Stimulated activated CD8-positive, alpha-beta memory T cell treated with anti-CD3 and anti-CD28 coated beads, Interleukin-12 subunit alpha, Interleukin-12 subunit beta, amount 100 ng/mL, for 24 hours (primary cell): ENCODE measurements around the gene RNF187.

Source experiments
- DNase-seq: peaks from one replicate; pipeline ENCODE4 v3.0.0-alpha.2; 2020; ENCODE audit errors: extremely low read depth

RNF187 gene

DNA sequence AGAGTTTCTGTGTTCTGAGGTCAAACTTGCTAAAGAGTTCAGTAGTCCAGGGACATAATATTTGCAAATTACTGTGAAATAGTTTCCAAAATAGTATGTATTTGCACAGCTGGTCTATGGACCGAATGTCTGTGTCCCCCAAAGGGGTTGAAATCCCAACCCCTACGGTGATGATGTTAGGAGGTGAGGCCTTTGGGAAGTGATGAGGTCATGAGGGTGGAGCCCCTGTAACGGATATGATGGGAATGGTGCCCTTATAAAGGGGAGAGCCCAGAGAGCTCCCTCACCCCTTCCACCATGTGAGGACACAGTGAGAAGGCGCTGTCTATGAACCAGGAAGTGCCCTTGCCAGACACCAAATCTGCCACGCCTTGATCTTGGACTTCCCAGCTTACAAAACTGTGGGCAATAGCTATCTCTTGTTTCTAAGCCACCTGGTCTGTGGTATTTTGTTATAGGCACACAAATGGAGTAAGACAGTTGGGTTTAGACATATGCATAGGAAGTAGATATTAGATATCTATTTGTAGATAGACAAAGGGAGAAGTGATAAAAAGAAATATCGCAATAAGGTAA lies 21.7 kb downstream of the RNF187 start:
- no peak for DNase-seq

DNA sequence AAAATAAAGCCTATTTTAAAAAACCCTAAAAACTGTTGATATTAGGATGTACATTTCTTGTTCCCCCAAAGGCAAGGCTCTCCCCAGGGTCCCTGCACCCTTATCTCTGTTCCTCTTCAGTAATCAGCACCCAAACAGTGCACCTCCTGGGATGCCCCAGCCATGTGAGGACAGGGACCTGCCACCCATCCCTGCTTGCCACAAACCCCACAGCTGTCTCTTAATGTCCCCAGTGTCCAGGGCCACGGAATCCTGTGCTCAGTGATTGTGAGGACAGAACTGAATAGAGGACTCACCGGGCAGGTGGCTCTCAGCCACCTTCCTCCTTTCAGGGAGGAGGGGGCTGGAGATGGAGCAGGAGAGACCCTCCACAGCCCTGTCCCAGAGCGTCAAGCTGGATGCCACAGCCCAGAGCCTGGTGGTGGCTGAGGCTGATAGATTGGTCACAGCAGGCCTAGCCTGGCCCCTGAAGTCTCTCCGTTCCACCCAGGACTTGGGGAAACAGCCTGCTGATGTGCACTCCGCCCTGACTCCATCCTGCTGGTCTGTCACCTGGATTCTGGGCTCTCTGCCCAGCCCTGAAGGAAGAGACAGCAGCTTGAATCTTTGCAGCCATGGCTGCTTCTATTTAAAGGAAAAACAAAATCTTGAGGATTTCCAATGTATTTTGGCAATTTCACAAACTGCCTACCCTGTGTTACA lies 23.1 kb downstream of the RNF187 start:
- DNase-seq, result no peak

DNA sequence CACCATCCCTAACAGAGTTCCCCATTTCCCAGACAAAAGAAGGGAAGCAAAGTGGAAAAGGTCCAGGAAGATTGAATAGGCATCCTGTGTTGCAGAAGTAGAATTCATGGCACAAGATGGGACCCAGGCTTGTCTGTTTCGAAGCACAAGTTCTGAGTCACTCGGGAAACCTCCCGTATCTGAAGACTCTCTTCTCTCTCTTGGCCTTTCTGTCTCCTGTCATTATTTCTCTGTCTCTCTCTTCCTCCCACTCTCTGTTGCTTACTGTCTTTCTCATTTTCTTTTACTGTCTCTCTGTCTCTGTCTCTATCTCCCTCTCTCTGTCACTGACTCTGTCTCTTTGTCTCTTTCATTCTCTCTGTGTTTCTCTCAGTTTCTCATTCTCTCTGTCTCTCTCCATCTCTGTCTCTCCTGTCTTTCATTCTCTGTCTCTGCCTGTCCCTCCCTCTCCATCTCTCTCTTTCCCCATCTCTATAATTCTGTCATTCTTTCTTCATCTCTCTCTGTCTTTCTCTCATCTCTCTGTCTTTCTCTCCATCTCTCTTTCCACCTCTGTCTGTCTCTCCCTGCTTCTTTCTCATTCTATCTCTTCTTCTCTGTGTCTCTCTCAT lies 23.7 kb downstream of the RNF187 start:
- DNase-seq, result no peak

DNA sequence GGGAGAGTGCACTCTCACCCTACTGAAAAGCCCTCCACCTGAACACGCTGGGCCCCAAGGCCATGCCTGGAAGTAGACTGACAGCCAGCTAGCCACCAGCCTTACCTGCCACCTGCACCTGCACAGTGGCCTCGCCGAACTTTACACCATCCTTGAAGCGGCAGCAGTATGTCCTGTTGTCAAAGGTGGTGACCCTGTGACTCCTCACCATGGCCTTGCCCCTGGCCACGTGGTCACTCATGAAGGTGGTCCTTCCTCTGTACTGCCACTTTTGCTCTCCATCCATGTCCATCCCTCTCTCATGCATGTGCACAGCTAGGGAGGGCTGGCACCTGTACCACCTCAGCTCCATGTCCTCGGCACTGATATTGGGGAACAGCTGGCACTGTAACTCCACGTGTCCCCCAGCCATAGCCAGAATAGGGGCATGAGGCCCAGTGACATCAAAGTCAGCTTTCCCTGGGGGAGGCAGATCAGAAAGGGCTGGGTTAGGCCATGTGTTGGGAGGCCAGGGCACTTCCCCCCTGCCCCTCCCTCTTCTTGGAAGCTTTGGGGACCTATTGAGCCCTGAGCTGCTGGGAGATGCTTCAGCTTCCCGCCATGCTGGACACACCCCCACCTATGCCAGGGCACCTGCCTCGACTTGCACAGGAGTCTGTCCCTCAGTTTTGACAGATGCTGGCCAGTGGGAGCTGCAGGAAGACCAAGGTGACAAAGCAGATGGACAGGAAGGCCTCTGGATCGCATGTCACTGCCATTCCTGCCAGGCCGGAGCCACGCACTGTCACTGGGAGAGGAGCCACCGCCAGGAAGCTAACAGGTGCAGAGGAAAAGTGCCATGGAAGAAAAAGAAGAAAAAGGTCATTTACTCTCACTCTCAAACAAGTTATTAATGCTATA lies 24.6 kb downstream of the RNF187 start:
- no peak for DNase-seq

DNA sequence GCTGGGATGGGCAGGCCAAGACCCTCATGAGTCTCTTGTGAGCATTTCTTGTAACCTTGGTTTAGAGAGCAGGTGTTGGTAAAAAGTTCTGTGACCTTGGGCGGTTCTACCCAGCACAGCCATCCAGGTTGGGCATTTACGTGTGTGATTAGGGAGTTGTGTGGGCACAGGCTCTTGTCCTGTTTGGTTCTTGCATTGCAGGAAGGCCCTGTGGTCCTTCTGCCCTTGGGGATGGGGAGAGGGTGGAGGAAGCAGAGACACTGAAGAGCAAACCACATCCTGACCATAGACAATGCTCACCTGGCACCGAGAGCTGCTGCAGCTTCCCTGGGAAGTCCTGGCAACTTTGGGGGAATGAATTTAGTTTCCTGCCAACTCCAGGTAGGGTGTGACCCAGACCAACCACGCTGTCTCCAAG lies 25.6 kb downstream of the RNF187 start:
- no peak for DNase-seq

DNA sequence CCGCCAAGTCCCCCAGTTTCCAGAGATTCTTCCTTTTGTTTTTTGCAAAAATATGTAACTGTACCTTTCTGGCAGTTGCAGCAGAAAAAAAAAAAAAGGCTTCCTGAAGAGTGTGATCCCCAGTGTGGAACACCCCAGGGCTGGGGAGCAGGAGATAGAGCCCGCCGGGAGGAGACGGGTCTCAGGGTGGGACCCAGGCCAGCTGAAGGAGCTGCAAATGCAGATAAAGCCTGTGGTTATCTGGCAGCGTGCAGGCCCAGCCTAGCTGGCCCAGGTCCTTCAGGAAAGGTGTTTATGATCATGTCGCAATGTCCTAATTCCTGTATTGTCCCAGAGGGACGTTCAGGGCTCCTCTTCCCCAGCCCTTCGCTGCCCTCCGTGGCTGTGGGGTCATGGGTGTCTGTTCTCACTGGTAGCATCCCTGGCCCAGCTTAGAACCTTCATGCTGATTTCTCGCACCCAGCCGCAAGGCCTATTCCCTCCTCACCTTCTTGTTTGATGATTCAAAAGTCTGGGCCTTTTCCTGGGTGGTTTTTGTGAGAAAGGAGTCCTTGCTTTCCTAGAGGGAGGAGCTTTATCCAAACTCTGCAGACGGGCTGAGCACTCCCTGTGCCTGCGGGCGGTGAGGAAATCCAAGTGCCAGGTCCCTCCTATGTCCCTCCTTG lies 26.2 kb downstream of the RNF187 start:
- DNase-seq, result no peak

DNA sequence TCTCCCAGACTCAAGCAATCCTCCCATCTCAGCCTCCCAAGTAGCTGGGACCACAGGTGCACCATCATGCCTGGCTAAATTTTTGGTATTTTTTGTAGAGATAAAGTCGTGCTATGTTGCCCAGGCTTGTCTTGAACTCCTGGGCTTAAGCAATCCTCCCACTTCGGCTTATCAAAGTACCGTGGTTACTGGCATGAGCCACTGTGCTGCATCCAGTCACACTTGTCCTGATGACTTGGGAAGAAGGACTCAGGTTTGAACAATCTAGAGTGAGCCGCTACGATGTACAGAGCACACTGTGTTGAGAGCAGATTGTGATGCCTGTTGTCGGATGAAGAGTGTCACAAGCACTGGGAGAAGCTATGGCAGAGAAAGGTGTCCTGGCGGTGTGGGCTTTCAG lies 27.2 kb downstream of the RNF187 start:
- no peak for DNase-seq

DNA sequence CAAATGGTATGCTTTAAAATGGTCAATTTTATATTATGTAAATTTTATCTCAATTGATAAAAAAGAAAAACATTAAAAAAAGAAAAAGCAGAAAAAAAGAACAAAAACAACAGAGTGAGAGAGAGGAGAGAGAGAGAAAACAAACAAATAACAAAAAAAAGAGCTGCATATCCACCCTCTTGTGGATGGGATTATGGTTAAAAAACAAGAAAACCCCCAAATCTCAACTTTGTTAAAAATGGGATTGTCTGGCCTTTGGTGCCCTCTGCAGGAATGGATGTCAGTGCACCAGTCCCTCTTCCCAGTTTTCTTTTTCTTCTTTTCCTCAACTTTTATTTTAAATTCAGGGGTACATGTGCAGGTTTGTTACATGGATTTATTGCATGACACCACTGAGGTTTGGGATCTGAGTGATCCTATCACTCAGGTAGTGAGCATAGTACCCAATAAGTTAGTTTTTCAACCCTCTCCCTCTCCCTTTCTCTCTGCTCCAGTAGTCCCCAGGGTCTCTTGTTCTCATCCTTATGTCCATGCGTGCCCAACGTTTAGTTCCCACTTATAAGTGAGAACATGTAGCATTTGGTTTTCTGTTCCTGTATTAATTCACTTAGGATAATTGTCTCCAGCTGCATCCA lies 28.1 kb downstream of the RNF187 start:
- no peak for DNase-seq

DNA sequence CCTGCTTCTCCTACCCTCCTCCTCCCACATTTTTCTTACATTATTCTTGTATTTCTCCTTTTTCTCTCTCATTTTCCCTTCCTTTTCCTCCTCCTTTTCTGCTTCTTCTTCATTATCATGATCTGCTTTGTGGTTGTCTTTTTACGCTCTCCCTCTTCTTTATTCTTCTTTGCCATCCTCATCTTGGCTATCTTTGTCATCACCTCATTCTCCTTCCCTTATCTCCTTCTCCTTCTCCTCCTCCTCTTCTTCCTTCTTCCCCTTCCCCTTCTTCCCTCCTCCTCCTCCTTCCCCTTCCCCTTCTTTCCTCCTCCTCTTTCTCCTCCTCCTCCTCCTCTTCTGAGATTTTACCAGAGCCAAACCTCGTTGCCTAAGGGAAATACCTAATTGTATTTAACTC lies 30.5 kb downstream of the RNF187 start:
- no peak for DNase-seq

DNA sequence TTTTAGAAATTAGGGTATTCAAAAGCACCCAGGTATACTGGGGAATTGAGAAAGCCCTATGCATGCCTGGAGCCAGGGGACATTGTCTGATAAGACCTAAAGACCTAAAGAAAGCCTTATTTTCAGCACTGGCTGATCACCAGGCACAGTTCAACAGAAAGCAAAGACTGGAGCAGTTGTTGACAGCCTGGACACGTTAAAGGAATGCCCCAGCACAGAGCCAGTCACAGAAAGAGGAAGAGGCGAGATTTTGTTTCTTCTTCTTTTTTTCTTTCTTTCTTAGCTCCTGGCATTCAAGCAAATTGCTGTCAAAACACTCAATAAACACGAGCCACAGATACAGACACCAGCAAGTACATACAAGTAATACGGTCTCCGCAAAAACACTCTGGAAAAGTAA lies 40.4 kb downstream of the RNF187 start:
- no peak for DNase-seq

DNA sequence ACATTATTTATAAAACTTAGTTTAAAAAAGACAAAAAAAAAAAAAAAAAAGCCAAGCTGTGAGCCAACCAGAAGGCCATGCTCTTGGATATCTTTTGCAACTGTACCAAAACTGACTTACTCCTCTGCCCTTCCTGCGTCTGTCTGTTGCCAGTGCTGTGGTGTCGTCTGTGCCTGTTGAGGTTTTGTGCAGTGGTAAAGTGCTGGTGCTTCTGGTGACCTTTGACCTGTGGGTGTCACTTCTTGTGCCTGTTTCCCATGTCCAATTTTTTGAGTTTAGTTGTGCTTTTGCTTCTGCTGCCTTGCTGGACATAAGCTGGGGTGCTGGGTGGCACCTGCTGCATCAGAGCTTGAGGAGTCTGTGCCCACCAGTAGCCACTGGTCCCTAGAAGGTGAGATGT lies 41.4 kb downstream of the RNF187 start:
- DNase-seq, result no peak

DNA sequence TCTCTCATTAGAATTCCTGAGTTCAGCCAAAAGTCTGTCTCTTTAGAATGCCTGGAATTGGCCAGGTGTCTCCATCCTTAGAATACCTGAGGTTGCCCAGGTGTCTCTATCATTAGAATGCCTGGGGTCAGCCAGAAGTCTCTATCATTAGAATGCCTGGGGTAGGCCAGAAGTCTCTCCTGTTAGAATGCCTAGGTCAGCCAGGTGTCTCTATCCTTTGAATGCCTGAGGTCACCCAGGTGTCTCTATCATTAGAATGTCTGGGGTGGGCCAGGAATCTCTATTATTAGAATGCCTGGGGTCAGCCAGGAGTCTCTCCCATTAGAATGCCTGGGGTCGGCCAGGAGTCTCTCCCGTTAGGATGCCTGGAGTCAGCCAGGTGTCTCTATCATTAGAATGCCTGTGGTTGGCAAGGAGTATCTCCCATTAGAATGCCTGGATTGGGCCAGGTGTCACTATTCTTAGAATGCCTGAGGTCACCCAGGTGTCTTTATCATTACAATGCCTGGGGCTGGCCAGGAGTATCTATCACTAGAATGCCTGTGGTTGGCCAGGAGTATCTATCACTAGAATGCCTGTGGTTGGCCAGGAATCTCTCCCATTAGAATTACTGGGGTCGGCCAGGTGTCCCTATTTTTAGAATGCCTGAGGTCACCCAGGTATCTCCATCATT lies 43.0 kb downstream of the RNF187 start:
- DNase-seq, result no peak

DNA sequence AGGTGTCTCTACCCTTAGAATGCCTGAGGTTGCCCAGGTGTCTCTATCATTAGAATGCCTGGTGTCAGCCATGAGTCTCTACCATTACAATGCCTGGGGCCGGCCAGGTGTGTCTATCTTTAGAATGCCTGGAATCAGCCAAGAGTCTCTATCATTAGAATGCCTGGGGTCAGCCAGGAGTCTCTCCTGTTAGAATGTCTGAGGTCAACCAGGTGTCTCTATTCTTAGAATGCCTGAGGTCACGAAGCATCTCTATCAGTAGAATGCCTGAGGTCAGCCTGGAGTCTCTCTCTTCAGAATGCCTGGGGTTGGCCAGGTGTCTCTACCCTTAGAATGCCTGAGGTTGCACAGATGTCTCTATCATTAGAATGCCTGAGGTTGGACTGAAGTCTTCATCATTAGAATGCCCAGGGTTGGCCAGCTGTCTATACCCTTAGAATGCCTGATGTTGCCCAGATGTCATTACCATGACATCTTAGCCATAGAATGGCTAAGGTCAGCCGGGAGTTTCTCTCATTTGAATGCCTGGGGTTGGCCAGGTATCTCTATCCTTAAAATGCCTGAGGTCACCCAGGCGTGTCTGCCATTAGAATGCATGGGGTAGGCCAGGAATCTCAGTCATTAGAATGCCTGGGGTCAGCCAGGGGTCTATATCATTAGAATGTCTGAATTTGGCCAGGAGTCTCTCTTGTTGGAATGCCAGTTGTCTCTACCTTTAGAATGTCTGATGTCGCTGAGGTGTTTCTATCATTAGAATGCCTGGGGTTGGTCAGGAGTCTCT lies 44.0 kb downstream of the RNF187 start:
- DNase-seq, result no peak

DNA sequence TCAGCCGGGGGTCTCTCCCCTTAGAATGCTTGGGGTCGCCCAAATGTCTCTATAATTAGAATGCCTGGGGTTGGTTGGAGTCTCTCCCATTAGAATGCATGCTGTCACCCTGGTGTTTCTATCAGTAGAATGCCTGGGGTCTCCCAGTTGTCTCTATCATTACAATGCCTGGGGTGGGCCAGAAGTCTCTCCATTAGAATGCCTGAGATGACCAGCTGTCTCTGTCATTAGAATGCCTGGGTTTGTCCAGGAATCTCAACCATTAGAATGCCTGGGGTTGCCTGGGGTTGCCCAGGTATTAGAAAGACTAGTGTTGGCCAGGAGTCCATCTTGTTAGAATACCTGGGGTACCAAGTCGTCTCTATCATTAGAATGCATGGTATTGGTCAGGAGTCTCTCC lies 51.6 kb downstream of the RNF187 start:
- DNase-seq, result no peak

DNA sequence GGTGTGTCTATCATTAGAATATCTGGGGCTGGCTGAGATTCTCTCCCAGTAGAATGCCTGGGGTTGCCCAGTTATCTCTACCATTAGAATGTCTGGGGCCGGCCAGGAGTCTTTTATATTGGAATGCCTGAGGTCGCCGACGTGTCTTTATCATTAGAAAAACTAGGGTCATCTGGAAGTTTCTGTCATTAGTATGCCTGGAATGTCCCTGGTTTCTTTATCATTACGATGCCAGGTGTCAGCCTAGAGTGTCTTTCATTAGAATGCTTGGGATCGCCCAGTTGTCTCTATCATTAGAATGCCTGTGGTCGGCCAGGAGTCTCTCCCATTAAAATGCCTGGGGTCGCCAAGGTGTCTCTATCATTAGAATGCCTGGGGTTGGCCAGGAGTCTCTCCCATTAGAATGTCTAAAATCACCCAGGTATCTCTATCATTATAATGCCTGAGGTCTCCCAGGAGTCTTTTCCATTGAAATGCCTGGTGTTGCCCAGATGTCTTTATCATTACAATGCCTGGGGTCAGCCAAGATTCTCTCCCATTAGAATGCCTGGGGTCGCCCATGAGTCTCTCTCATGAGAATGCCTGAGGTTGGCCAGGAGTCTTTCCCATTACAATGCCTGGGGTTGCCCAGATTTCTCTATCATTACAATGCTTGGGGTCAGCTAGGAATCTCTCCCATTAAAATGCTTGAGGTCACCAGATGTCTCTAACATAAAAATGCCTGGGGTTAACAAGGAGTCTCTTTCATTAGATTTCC lies 53.2 kb downstream of the RNF187 start:
- no peak for DNase-seq

DNA sequence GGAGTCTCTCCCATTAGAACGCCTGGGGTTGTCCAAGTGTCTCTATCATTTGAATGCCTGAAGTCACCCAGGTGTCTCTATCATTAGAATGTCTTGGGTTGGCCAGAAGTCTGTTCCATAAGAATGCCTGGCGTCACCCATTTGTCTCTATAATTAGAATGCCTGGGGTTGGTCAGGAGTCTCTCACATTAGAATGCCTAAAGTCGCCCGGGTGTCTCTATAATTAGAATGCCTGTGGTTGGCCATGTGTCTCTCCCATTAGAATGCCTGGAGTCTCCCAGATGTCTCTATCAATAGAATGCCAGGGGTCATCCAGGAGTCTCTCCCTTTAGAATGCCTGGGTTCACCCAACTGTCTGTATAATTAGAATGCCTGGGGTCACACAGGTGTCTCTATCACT lies 54.5 kb downstream of the RNF187 start:
- no peak for DNase-seq

DNA sequence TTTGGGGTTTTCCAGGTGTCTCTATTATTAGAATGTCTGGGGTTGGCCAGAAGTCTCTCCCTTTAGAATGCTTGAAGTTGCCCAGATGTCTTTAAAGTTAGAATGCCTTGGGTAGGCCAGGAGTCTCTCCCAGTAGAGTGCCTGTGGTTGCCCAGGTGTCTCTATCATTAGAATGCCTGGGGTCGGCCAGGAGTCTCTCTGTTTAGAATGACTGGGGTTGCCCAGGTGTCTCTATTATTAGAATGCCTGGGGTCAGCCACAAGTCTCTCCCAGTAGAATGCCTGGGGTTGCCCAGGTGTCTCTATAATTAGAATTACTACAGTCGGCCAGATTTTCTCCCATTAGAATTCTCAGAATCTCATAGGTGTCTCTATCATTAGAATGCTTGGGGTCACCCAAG lies 55.2 kb downstream of the RNF187 start:
- DNase-seq, result no peak

DNA sequence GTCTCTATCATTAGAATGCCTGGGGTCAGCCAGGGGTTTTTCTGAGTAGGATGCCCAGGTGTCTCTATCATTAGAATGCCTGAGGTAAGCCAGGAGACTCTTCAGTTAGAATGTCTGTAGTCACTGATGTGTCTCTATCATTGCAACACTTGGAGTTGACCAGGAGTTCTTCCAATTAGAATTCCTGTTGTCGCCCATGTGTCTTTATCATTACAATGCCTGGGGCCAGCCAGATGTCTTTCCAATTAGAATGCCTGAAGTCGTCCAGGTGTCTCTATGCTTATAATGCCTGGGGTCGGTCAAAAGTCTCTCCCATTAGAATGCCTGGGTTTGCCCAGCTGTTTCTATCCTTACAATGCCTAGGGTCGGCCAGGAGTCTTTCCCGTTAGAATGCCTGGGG lies 55.8 kb downstream of the RNF187 start:
- DNase-seq, result no peak

DNA sequence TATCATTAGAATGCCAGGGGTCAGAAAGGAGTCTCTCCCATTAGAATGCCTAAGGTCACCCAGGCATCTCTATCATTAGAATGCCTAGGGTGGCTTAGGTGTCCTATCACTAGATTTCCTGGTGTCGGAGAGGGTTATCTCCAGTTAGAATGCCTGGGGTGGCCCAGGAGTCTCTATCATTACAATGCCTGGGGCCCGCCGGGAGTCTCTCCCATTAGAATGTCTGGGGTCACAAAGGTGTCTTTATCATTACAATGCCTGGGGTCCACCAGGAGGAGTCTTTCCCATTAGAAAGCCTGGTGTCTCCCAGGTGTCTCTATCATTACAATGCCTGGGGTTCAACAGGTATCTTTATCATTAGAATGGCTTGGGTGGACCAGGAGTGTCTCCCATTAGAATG lies 56.2 kb downstream of the RNF187 start:
- DNase-seq, result no peak
